OCI-LY3 (cell line): ENCODE measurements around the gene SFRP2.
A peak's percentile ranks its signal among the peaks of the same experiment; 100 is the strongest.

ENCODE experiments used
- H2AFZ ChIP-seq: fragments of 200-600, 300-600 bp; shearing (Covaris generic); 2 replicates; pipeline ENCODE4 v1.6.0; 2014; ENCODE audit warnings: antibody characterized with exemption, low read depth, low read length
- H3K27ac ChIP-seq: fragments of 200-600, 300-600 bp; sonication (generic); 2 replicates; pipeline ENCODE4 v1.5.1; 2014; ENCODE audit warnings: mild to moderate bottlenecking, low read length, moderate library complexity, mixed read lengths
- H3K27me3 ChIP-seq: fragments of 200-600, 300-600 bp; sonication (generic); 2 replicates; pipeline ENCODE4 v1.6.1; 2014; ENCODE audit warnings: low read depth, low read length, mixed read lengths
- H3K36me3 ChIP-seq: fragments of 200-600, 300-600 bp; sonication (generic); replicated peaks from 2 replicates; pipeline ENCODE3; 2014; ENCODE audit warnings: low read depth, low read length, mixed read lengths
- H3K4me1 ChIP-seq: fragments of 300-600, 200-600 bp; sonication (generic); 2 replicates; pipeline ENCODE4 v1.6.1; 2014; ENCODE audit warnings: low read length, mixed read lengths
- H3K4me2 ChIP-seq: fragments of 200-600, 300-600 bp; sonication (generic); 2 replicates; pipeline ENCODE4 v1.6.1; 2014; ENCODE audit warnings: low read length, mixed read lengths
- H3K4me3 ChIP-seq: fragments of 300-600, 200-600 bp; sonication (generic); 2 replicates; pipeline ENCODE4 v1.5.1; 2014; ENCODE audit warnings: antibody characterized with exemption, mild to moderate bottlenecking, low read length, moderate library complexity
- H3K79me2 ChIP-seq: fragments of 300-600, 200-600 bp; shearing (Covaris generic); 2 replicates; pipeline ENCODE4 v1.6.1; 2014; ENCODE audit warnings: mild to moderate bottlenecking, low read length, mixed read lengths
- H3K9ac ChIP-seq: fragments of 300-600, 200-600 bp; shearing (Covaris generic); 2 replicates; pipeline ENCODE4 v1.6.0; 2014; ENCODE audit warnings: mild to moderate bottlenecking, low read length, moderate library complexity
- H3K9me3 ChIP-seq: fragments of 200-600, 300-600 bp; shearing (Covaris generic); 2 replicates; pipeline ENCODE4 v1.6.1; 2014; ENCODE audit warnings: low read length, mixed read lengths; ENCODE audit not compliant: insufficient read depth
- H4K20me1 ChIP-seq: fragments of 200-600, 300-600 bp; sonication (generic); 2 replicates; pipeline ENCODE4 v1.6.1; 2016; ENCODE audit warnings: low read length, mixed read lengths; ENCODE audit not compliant: insufficient read depth
- EZH2phosphoT487 ChIP-seq: fragments of 200-600 bp; shearing (Covaris generic); IDR thresholded peaks from 2 replicates; pipeline ENCODE4 v1.6.1; 2018; ENCODE audit warnings: antibody characterized with exemption, mixed run types, low read depth
- TF ChIP-seq, protein P1 (sequence below): fragments of 200-600, 300-600 bp; sonication (generic); IDR thresholded peaks from 2 replicates; pipeline ENCODE4 v1.5.1; 2014; ENCODE audit warnings: antibody characterized with exemption, low read length, low read depth

The SFRP2 gene

DNA sequence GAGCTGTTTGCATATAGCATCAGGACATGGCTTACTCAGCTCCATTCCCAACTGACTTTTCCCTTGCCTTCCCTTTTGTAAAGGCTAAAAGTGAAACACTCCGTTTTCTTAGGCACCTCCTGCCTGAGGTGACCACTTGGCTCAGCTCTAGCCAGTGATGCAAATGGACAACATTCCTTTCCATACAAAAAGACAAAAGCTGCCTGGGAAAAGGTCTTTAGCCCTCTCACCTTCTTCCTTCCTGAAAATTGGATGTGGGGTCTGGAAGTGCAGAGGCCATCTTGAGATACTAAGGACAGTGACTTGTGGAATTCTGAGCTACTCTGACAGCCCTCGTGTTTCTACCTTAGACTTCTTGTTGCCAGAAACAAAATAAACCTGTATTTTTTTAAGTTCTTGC lies 27.7 kb upstream of the SFRP2 start:
- Histone ChIP-seq H3K4me3 (no peak overlapping the region), H3K36me3 (no peaks in the 10 kb centered on the region), H3K9ac (no peak overlapping the region), H4K20me1 (no peaks in the 10 kb centered on the region), H3K79me2 (no peaks in the 10 kb centered on the region), H3K4me1 (peaks cover 29% of the 10 kb centered on the region), H3K27me3 (no peaks in the 10 kb centered on the region), H3K9me3 (no peaks in the 10 kb centered on the region), H3K27ac (no peak overlapping the region), H3K4me2 (no peak overlapping the region), H2AFZ (no peak overlapping the region)
- no peak for TF ChIP-seq EZH2phosphoT487
- TF ChIP-seq, protein P1, sequence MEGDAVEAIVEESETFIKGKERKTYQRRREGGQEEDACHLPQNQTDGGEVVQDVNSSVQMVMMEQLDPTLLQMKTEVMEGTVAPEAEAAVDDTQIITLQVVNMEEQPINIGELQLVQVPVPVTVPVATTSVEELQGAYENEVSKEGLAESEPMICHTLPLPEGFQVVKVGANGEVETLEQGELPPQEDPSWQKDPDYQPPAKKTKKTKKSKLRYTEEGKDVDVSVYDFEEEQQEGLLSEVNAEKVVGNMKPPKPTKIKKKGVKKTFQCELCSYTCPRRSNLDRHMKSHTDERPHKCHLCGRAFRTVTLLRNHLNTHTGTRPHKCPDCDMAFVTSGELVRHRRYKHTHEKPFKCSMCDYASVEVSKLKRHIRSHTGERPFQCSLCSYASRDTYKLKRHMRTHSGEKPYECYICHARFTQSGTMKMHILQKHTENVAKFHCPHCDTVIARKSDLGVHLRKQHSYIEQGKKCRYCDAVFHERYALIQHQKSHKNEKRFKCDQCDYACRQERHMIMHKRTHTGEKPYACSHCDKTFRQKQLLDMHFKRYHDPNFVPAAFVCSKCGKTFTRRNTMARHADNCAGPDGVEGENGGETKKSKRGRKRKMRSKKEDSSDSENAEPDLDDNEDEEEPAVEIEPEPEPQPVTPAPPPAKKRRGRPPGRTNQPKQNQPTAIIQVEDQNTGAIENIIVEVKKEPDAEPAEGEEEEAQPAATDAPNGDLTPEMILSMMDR: no peak

DNA sequence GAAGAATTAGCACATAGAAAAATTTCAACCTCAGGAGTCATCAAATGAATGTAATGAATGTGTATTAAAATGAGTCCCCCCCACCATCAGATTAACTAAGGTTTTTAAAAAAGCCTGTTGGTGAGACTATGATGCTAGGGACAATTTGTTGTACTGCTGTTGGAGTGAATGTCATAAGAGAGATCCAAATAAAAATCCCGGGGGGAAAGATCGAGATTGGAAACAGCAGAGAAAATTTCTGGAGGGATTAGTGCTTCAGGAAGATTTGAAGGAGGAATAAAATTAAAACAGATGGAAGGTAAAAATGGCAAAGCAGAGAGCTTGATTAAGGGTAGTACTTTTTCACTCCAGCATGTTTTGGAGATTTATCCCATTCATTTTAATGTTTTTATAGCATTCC lies 25.9 kb upstream of the SFRP2 start:
- Histone ChIP-seq H3K27ac (no peak overlapping the region), H3K79me2 (no peaks in the 10 kb centered on the region), H3K4me1 (peaks cover 46% of the 10 kb centered on the region), H4K20me1 (no peaks in the 10 kb centered on the region), H3K9me3 (no peaks in the 10 kb centered on the region), H3K4me2 (no peak overlapping the region), H2AFZ (no peak overlapping the region), H3K9ac (no peak overlapping the region), H3K4me3 (no peak overlapping the region), H3K36me3 (no peaks in the 10 kb centered on the region), H3K27me3 (no peaks in the 10 kb centered on the region)
- TF ChIP-seq, protein P1: no peak
- TF ChIP-seq EZH2phosphoT487: no peak

DNA sequence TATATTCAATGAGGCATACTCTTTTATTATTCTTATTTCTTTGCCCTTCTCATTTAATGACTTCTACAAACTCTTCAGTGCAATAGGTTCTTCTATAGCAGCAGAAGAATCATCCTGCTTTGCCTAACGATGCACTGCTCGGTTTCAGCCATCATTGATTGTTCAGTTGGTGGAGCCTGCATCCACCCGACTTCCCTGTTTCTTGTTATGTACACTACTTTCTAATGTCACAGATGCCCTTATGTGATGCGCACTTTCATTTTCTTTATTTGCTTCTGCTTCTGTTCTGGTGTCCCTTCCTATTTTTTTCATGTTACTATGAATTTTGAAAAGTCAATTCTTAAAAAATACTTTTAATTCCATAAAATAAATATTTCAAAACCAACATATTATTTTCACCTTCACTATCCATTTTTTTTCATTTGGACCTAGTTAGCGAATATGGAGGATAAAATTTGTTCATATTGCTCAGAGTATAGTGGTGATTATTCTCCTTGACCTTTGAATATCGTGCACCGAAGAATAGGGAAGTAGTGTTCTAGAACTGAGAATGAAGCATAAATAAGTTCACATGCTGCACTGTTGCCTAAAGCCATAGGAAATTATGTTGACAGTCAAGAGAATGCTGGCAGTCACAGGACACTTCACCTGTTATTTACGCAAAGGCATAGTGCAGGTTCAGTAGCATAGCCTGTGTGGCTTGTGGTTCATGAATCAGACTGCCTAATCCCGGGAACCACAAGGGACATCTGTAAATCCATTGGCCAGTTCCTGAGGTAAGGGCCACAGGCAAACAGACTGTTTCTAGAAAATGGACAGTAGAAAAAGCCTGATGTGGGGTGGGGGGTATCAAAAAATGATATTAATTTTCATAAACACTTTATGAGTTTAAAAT lies 21.3 kb upstream of the SFRP2 start:
- H2AFZ ChIP-seq: no peak overlapping the region
- H3K4me1 ChIP-seq: peaks cover 55% of the 10 kb centered on the region
- H3K9ac ChIP-seq: peak overlapping the region; percentile 8; the same call in 1 of the 2 replicates
- no peaks in the 10 kb centered on the region for H4K20me1 ChIP-seq
- H3K4me2 ChIP-seq: peak overlapping the region; percentile 71
- TF ChIP-seq, protein P1: no peak
- no peak for TF ChIP-seq EZH2phosphoT487
- no peaks in the 10 kb centered on the region for H3K79me2 ChIP-seq
- H3K4me3 ChIP-seq: peak overlapping the region; percentile 60
- H3K9me3 ChIP-seq: no peaks in the 10 kb centered on the region
- H3K27ac ChIP-seq: peak overlapping the region; percentile 54
- H3K27me3 ChIP-seq: no peaks in the 10 kb centered on the region
- H3K36me3 ChIP-seq: no peaks in the 10 kb centered on the region

DNA sequence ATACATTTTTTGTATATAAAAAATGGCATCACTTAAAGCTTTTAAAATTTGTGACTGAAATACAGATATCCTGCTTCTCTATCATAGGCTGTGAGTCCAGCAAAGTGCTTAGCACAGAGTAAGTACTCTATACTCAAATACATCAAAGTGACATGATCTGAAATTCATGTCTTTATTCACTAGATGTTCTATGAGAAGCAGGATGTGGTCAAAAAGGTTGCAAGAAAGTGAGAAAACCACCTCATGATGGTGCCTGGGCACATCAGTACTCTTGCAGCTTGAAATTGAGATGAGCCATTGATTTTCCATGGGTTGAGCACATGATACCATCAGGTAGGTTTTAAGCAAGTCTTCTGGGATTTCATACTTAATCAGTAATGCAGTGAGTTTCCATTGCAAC lies 20.4 kb upstream of the SFRP2 start:
- no peaks in the 10 kb centered on the region for H3K27me3 ChIP-seq
- peak overlapping the region; percentile 60 for H3K4me3 ChIP-seq
- no peaks in the 10 kb centered on the region for H3K36me3 ChIP-seq
- H3K27ac ChIP-seq: peak overlapping the region; percentile 54
- H3K4me1 ChIP-seq: peaks cover 54% of the 10 kb centered on the region
- peak overlapping the region; percentile 8; the same call in 1 of the 2 replicates for H3K9ac ChIP-seq
- no peaks in the 10 kb centered on the region for H4K20me1 ChIP-seq
- peak overlapping the region; percentile 71 for H3K4me2 ChIP-seq
- TF ChIP-seq, protein P1: no peak
- TF ChIP-seq EZH2phosphoT487: no peak
- no peaks in the 10 kb centered on the region for H3K79me2 ChIP-seq
- H2AFZ ChIP-seq: no peak overlapping the region
- no peaks in the 10 kb centered on the region for H3K9me3 ChIP-seq
